Stimulated activated CD4-positive, alpha-beta T cell treated with anti-CD3 and anti-CD28 coated beads, TNF-alpha, amount 100 ng/mL, for 48 hours (primary cell): ENCODE results near the gene KHDRBS1.
"Not testable (repeated sequence)": the region's sequence is repeated elsewhere in the genome, so short reads cannot be mapped to it uniquely, and the experiment has no call there.

Source experiments
- DNase-seq, 3 donors: peaks; one replicate each; pipeline ENCODE4 v3.0.0-alpha.2; 2020; ENCODE audit warnings: low read depth in 3 of 3

KHDRBS1 gene

GRCh38 chr1:32063261-32063681 is 49.6 kb downstream of the KHDRBS1 start:
- no peak for DNase-seq

GRCh38 chr1:32065613-32066488 is 52.2 kb downstream of the KHDRBS1 start:
- not testable (repeated sequence) for DNase-seq

GRCh38 chr1:32066489-32066873 is 52.8 kb downstream of the KHDRBS1 start:
- DNase-seq = no peak

- DNase-seq = no peak
These were observed 55.4 kb downstream of the KHDRBS1 start for GRCh38 chr1:32068957-32069588.

- DNase-seq = peak in 2 of 3 donors; percentile 27 to 34
These were observed 58.3 kb downstream of the KHDRBS1 start for GRCh38 chr1:32071758-32072621.

GRCh38 chr1:32072622-32073298 is 59.1 kb downstream of the KHDRBS1 start, which contains the start of gene TMEM39B:
Gene TMEM39B (plus strand): TSS chr1:32072939. CDS start chr1:32073048, 109 bp downstream.
- DNase-seq = peak; percentile 84 to 91 (median 91)

- no peak for DNase-seq
These were observed 59.9 kb downstream of the KHDRBS1 start for GRCh38 chr1:32073299-32074229.

GRCh38 chr1:32074841-32075240 is 61.2 kb downstream of the KHDRBS1 start:
- no peak for DNase-seq

- no peak for DNase-seq
These were observed 63.8 kb downstream of the KHDRBS1 start for GRCh38 chr1:32077451-32077850.

- no peak for DNase-seq
These were observed 68.4 kb downstream of the KHDRBS1 start for GRCh38 chr1:32082022-32082421.

- DNase-seq = not testable (repeated sequence)
These were observed 72.7 kb downstream of the KHDRBS1 start for GRCh38 chr1:32086381-32086780.

GRCh38 chr1:32091176-32091575 is 77.5 kb downstream of the KHDRBS1 start:
- no peak for DNase-seq

- no peak for DNase-seq
These were observed 77.9 kb downstream of the KHDRBS1 start for GRCh38 chr1:32091591-32091990.
